Esophagus muscularis mucosa (tissue), 4 donors: Measurements from ENCODE around the gene ADCY4. TPM values are rescaled to one million over a fixed set of nuclear protein-coding genes. Genes with fewer than 3 reads are reported as not detected.

Experiments
- DNase-seq: peaks from one replicate; pipeline ENCODE4 v3.0.0-alpha.2; 2017; ENCODE audit errors: extremely low spot score
- H3K27ac ChIP-seq, 4 donors: fragments of 200-600 bp; sonication (generic); replicated peaks in 1 of 4; 1 replicate in 3 of 4; 2 replicates in 1 of 4; pipeline ENCODE4 v1.5.1; 2016 to 2019; ENCODE audit warnings: mild to moderate bottlenecking in 1 of 4
- H3K27me3 ChIP-seq, 4 donors: fragments of 200-600 bp; sonication (generic); one replicate each; pipeline versions ENCODE4 v1.5.1 to v1.6.0; 2016 to 2019
- H3K36me3 ChIP-seq, 4 donors: fragments of 200-600 bp; sonication (generic); one replicate each; pipeline ENCODE4 v1.5.1; 2016 to 2019
- H3K4me1 ChIP-seq, 4 donors: fragments of 200-600 bp; sonication (generic); one replicate each; pipeline ENCODE4 v1.5.1; 2016 to 2019
- H3K4me3 ChIP-seq, 4 donors: fragments of 200-600 bp; sonication (generic); 1 replicate in 2 of 4; 2 replicates in 2 of 4; pipeline ENCODE4 v1.5.1; 2016 to 2019; ENCODE audit warnings: mild to moderate bottlenecking in 4 of 4, moderate library complexity in 1 of 4
- H3K9me3 ChIP-seq, 4 donors: fragments of 200-600 bp; sonication (generic); 1 replicate in 3 of 4; 2 replicates in 1 of 4; pipeline ENCODE4 v1.5.1; 2016 to 2019
- EP300 ChIP-seq: sonication (generic); formaldehyde crosslinking; IDR thresholded peaks from one replicate; pipeline ENCODE4 v1.6.1; 2017; ENCODE audit warnings: antibody characterized with exemption
- POLR2A ChIP-seq: fragments of 450-650 bp; IDR thresholded peaks from one replicate; pipeline ENCODE4 v1.6.1; 2017; ENCODE audit warnings: antibody characterized with exemption, moderate library complexity, mild to moderate bottlenecking, low read depth
- POLR2AphosphoS5 ChIP-seq, 2 donors: sonication (generic); formaldehyde crosslinking; IDR thresholded peaks; one replicate each; pipeline ENCODE4 v1.6.1; 2017; ENCODE audit warnings: antibody characterized with exemption in 2 of 2
- WGBS: methylation state at CpG from one replicate; pipeline ENCODE4 v1.1.5; 2018; 5-methylcytosine and 5-hydroxymethylcytosine counted together
- intact Hi-C: fragments of 100-400 bp; cut with DNase I; formaldehyde crosslinking; loops from one replicate; pipeline ENCODE4 v1.15.1; 2023
- total RNA-seq, 4 donors: library from RNA; depleted of rRNA; stranded (reverse); fragments of >200 nt; gene quantifications; one replicate each; pipeline versions ENCODE4 v1.1.0 to v1.2.1, GENCODE V29; 2016
- TF ChIP-seq, protein P1 (sequence below), 3 experiments: fragments of 200-600 bp in 2 of 3; fragments of 450-650 bp in 1 of 3; sonication (generic) in 2 of 3; IDR thresholded peaks; one replicate each; pipeline ENCODE4 v1.5.1; 2017 to 2019; ENCODE audit warnings: antibody characterized with exemption in 3 of 3, mild to moderate bottlenecking in 2 of 3, moderate library complexity in 1 of 3

ADCY4 gene
- total RNA-seq, 4 donors from 2014 or later, result 21.5 to 36.9 (median 27.9) TPM

DNA sequence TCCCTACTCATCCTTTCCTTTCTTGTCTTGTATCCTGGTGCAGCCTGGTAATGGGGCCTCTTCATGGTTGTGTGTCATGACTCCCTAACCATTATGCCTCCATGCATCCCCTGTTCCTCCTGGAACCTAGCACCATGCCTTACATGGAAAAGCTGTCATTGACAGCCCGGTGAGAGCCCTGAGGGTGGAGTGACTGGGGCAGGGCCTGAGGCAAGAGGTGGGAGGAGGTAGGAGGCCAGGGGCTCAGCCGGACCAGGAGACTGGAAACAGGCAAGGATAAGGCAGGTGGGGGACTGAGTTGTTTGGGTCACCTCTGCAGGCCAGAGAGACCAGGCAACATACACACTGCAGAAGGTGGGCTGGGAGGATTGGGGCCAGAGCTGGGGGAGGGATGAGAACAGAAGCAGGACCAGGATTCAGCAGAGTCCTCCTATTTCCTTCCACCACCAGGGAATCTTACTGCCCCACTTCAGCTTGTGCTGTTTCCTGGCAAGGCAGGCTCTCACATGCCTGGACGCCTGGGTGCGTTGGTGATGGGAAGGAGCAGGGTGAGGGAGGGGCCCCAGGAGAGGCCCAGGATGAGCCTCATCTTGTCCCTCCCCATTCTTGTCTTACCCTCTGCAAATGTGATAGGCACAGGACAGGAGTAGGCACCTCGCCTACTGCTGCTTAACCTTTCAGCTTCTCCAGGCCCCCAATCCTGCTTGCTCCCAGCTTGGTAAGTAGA, 25.2 kb downstream of the ADCY4 start, which contains the start of gene LTB4R2:
Gene LTB4R2 (plus strand): TSS at position 603 of the 727 bp plus-strand sequence. CDS start 525 bp downstream, outside the sequence.
- peaks cover 23 to 32% (median 30%) of the 10 kb centered on the region in 4 donors for H3K36me3 ChIP-seq
- 65% methylated on average over 5 of the region's 5 CpGs for WGBS
- intact Hi-C loops, result loop anchor here (5.0 kb wide), 1 partner anchor 128 kb away; no protein-coding TSS in a partner anchor
- DNase-seq, result no peak
- TF ChIP-seq POLR2A (no peak), EP300 (no peak), POLR2AphosphoS5 (IDR thresholded peaks at IDR 0.05) (no peak)
- TF ChIP-seq, protein P1, sequence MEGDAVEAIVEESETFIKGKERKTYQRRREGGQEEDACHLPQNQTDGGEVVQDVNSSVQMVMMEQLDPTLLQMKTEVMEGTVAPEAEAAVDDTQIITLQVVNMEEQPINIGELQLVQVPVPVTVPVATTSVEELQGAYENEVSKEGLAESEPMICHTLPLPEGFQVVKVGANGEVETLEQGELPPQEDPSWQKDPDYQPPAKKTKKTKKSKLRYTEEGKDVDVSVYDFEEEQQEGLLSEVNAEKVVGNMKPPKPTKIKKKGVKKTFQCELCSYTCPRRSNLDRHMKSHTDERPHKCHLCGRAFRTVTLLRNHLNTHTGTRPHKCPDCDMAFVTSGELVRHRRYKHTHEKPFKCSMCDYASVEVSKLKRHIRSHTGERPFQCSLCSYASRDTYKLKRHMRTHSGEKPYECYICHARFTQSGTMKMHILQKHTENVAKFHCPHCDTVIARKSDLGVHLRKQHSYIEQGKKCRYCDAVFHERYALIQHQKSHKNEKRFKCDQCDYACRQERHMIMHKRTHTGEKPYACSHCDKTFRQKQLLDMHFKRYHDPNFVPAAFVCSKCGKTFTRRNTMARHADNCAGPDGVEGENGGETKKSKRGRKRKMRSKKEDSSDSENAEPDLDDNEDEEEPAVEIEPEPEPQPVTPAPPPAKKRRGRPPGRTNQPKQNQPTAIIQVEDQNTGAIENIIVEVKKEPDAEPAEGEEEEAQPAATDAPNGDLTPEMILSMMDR (IDR thresholded peaks at IDR 0.05), result no peak
- H3K27me3 ChIP-seq, result peaks cover 0 to 1% (median 0%) of the 10 kb centered on the region in 4 donors
- H3K27ac ChIP-seq, result peak within 1 kb of the TSS; percentile 77 to 90 (median 84)
- peak within 1 kb of the TSS; percentile 64 to 73 (median 66) for H3K4me3 ChIP-seq
- H3K9me3 ChIP-seq, result no peaks in the 10 kb centered on the region
- H3K4me1 ChIP-seq, result peaks cover 36 to 65% (median 48%) of the 10 kb centered on the region in 4 donors

DNA sequence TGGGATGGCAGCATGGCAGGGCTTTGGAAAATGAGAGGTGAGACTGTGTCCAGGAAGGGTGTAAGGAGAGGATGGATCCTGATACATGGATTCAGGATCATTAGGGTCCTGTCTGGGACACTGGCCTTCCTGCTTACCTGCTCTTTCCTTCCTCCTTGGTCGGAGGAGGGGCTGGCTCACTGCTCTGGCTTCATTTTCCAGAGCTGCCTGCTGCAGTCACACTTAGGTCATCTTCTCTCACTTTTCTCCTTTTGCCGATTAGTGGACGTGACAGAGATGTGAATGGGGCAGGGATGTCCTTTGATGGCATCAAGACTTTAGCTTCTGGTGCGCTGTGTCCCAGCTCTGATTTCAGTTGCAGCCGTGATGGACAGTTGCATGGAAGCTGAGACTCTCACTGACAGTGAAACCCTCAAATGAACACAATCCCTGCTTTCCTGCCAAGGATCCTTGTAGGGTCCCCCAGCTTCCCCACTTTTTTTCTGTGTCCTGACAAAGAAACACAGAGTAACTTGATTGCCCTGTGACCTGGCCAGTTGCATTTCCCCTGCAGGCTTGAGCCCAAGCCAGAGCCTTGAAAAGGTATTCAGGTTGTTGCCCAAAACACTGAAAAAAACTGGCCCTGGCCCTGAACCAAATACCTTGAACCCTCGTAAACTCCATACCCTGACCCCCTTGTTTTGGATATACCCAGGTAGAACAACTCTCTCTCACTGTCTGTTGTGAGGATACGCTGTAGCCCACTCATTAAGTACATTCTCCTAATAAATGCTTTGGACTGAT, 26.3 kb downstream of the ADCY4 start:
- no peak for TF ChIP-seq POLR2AphosphoS5 (IDR thresholded peaks at IDR 0.05)
- TF ChIP-seq, protein P1 (IDR thresholded peaks at IDR 0.05), result peak in 1 of 3 experiments; percentile 10
- TF ChIP-seq EP300, result no peak
- TF ChIP-seq POLR2A, result no peak

DNA sequence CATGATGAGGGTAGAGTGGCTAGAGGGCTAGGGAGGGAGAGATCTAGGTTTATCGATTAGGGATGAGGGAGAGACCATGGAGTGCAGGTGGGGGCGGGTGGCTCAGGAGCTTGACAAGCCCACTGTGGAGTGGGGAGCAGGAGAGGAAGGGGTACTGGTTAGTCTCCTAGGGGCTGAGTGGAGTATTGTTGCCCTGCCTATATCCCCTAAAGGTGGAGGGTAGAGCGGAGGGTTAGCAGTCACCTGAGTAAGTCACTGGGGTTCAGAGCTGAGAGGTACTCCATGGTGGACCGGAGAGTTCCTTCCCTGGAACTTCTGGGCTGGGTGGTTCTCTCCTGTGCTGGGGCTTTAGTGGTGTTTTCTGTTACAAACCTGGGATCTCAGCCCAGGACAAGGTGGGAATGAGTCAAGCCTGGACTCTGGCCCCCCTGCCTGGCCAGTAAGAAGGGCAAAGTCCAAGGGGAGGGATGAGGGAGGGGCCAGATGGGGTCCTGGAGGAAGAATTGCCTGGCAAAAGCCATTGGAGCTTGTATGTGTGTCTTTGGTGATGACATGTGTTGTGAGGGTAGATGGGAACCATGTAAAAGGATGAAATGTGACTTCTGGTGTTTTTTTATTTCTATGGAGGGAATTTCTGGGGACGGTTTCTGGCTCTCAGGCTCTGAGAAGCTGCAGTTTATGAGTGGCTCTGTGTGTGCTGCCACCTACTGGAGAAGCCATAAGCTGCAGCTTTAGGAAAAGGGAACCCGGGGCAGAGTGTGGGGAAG, 27.1 kb downstream of the ADCY4 start, which contains the start of gene CIDEB:
Gene CIDEB (minus strand): TSS at position 403 of the 767 bp plus-strand sequence. CDS start 119 bp downstream, at position 284.
- no peak for DNase-seq
- peaks cover 23 to 48% (median 40%) of the 10 kb centered on the region in 4 donors for H3K4me1 ChIP-seq
- H3K27ac ChIP-seq, result peak within 1 kb of the TSS in 1 of 4 donors; percentile 8
- no peaks in the 10 kb centered on the region for H3K27me3 ChIP-seq
- peak in 1 of 2 donors; percentile 7 for TF ChIP-seq POLR2AphosphoS5 (IDR thresholded peaks at IDR 0.05)
- TF ChIP-seq EP300, result no peak
- TF ChIP-seq, protein P1 (IDR thresholded peaks at IDR 0.05), result peak; percentile 78 to 97 (median 79)
- intact Hi-C loops, result no loop called here
- peaks cover 40 to 51% (median 49%) of the 10 kb centered on the region in 4 donors for H3K36me3 ChIP-seq
- 58% methylated on average over 6 of the region's 6 CpGs for WGBS
- no peak within 1 kb of the TSS for H3K4me3 ChIP-seq
- H3K9me3 ChIP-seq, result no peaks in the 10 kb centered on the region

More for the DNA sequence above, 26.3 kb downstream of the ADCY4 start:
- Histone ChIP-seq H3K27ac (no peak overlapping the region), H3K27me3 (no peaks in the 10 kb centered on the region), H3K9me3 (no peaks in the 10 kb centered on the region), H3K36me3 (peaks cover 35 to 44% (median 41%) of the 10 kb centered on the region in 4 donors), H3K4me1 (peaks cover 26 to 54% (median 43%) of the 10 kb centered on the region in 4 donors), H3K4me3 (no peak overlapping the region)
- no peak for DNase-seq
- WGBS, result 88% methylated on average over 7 of the region's 7 CpGs
- intact Hi-C loops, result no loop called here

DNA sequence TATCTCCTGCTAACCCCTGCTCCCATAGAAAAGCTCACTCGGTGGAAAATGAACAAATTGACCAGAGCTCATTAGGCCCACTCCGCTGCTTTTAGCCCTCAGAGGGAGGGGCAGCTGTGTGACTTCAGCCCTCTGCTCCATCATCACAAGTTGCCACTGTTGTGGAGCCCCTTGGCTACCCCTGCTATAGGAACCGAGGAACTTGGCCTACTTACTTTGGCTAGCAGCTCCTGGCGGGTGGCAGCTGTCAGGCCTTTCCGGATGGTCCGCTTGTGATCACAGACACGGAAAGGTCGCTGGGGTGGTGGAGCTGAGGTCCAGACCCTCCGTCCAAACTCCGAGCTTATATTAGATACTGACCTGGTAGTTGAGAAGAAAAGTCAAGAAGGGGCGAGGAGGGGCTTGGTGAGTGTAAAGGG, 27.7 kb downstream of the ADCY4 start:
- Histone ChIP-seq H3K27ac (no peak overlapping the region), H3K4me1 (peaks cover 23 to 44% (median 36%) of the 10 kb centered on the region in 4 donors), H3K9me3 (no peaks in the 10 kb centered on the region), H3K27me3 (no peaks in the 10 kb centered on the region), H3K4me3 (no peak overlapping the region), H3K36me3 (peaks cover 46 to 57% (median 55%) of the 10 kb centered on the region in 4 donors)
- 85% methylated on average over 11 of the region's 11 CpGs for WGBS
- intact Hi-C loops, result no loop called here
- no peak for TF ChIP-seq EP300
- TF ChIP-seq, protein P1 (IDR thresholded peaks at IDR 0.05), result no peak
- no peak for TF ChIP-seq POLR2AphosphoS5 (IDR thresholded peaks at IDR 0.05)
- TF ChIP-seq POLR2A, result no peak
- no peak for DNase-seq
